GM12801 (cell line): ENCODE results near the gene MYLIP.

Experiments used
- TF ChIP-seq, protein P1 (sequence below): IDR thresholded peaks from one replicate; pipeline ENCODE4 v1.5.1; 2011; ENCODE audit warnings: control low read depth; ENCODE audit not compliant: insufficient read length; ENCODE audit errors: extremely low read depth

Gene MYLIP

DNA sequence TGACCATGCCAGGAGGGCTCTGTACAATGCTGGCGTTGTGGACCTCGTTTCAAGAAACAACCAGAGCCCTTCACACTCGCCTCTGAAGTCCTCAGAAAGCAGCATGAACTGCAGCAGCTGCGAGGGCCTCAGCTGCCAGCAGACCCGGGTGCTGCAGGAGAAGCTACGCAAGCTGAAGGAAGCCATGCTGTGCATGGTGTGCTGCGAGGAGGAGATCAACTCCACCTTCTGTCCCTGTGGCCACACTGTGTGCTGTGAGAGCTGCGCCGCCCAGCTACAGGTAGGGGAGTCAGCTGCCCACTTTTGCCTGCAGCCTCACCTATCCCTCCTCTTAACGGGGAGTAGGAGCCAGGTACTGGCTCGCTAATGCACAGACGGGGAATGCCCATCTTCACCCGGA is 16.2 kb downstream of the MYLIP start:
- TF ChIP-seq, protein P1, sequence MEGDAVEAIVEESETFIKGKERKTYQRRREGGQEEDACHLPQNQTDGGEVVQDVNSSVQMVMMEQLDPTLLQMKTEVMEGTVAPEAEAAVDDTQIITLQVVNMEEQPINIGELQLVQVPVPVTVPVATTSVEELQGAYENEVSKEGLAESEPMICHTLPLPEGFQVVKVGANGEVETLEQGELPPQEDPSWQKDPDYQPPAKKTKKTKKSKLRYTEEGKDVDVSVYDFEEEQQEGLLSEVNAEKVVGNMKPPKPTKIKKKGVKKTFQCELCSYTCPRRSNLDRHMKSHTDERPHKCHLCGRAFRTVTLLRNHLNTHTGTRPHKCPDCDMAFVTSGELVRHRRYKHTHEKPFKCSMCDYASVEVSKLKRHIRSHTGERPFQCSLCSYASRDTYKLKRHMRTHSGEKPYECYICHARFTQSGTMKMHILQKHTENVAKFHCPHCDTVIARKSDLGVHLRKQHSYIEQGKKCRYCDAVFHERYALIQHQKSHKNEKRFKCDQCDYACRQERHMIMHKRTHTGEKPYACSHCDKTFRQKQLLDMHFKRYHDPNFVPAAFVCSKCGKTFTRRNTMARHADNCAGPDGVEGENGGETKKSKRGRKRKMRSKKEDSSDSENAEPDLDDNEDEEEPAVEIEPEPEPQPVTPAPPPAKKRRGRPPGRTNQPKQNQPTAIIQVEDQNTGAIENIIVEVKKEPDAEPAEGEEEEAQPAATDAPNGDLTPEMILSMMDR, result no peak

DNA sequence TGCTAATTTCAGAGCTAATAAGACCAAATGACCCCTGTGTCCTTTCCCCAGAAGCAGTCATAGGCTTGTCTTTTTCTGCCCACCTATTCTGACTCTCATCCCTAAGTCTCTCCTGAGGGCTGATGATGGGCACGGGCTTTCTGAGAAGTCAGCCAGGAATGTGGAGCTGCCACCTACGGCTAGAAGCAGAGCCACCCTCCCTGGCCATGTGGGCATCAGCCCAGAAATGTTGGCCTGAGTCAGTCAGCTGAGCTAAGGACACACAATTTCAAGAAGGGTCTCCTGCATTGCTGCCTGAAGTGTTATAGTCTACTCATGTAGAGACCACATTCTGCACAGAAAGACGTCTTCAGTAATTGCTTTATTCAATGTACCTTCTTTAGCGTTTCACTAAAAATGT is 17.1 kb downstream of the MYLIP start:
- TF ChIP-seq, protein P1, result no peak

DNA sequence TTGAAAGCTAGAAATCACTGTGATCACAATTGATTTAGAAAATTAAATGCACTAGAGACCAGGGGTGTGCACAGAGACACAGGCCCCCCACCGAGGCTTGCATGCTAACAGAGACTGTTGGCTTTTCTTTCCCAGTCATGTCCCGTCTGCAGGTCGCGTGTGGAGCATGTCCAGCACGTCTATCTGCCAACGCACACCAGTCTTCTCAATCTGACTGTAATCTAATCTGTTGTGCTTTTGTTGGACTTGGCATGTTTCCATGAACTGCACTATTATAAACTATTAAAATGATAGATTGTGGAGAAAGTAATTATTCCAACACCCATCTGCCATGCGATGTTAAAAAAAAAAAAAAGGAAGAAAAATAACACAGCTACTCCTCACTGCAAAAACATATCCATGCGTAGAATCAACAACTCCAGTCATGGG is 17.7 kb downstream of the MYLIP start:
- TF ChIP-seq, protein P1, result no peak

DNA sequence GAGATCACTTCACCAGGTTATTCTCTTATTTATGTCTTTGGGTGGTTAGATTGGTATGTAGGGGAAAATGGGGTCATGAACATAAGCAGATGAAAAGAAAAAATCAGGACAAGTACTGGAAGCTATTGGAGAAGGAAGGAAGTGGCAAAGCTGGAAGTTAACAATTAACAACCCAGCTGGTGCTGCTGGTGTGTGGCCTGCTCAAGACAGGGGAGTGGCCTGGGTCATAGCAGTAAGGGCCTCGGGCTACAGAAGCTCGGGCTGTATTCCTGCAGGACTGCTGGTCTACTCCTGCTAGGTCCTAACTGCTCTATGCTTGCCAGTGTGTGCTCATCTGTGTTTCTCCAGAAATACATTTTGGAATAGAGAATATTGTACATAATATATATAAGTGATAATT is 19.6 kb downstream of the MYLIP start:
- TF ChIP-seq, protein P1, result no peak

DNA sequence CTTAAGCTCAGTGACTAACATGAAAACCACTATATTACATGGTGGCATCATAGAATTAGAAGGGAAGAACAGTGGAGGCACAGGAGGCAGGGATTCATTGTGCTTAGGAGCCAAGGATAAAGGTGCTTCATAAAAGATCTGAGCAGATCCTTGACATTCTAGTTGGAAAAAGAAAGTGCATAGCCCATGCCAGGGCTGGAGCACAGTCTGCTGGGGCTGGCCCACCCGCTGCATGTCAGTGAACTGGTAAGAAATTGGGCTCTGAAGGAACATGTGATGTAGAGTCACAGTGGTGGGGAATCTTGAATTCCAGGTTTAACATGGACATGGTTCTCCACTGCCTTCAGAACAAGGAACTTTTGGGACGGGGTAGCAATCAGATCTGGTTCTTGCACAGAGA is 20.4 kb downstream of the MYLIP start:
- TF ChIP-seq, protein P1, result no peak

DNA sequence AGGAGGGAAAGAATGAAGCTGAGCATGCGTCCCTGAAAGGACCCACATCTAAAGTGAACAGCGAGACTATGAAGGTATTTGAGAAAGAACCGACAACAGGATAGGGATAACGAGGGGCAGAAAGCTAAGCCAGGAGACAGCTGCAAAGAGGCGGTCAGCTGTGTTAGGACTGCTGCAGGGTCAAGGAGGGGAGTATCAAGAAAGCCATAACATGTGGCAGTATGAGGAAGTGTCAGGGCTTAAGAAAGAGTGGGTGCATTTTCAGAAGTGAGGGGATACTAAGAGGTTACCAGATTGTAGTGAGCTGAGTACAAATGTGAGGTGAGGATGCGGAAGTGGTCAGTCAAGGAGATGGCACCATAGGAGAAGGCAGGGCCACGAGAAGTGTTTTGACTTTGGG is 21.2 kb downstream of the MYLIP start:
- TF ChIP-seq, protein P1, result no peak

DNA sequence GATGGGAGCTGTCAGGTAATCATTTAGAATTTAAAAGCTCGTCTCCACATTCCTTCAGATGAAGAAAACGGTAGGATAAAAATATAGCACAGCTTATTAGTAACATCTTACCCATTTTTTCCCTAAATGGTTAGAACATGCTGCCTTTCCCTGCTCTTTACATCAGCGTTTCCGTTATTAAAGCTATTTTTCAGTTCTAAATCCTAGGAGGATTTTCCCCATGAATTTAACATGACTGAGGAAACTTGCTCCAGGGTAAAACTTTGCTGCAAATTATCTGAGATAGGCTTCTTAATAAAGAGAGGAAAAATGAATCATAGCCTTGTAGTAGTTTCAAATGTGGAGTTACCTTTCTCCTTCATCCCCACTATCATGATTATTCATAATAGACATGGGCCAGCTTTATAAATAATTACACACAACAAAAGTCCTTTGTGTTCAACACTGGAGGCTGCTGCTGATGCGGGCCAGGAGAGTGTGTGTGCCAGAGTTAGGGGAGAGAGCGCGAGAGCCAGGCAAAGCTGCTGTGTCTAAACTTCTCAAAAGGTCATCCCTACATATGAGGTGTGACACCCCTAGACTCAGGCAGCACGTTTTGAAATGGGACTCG is 24.4 kb downstream of the MYLIP start:
- TF ChIP-seq, protein P1, result no peak

DNA sequence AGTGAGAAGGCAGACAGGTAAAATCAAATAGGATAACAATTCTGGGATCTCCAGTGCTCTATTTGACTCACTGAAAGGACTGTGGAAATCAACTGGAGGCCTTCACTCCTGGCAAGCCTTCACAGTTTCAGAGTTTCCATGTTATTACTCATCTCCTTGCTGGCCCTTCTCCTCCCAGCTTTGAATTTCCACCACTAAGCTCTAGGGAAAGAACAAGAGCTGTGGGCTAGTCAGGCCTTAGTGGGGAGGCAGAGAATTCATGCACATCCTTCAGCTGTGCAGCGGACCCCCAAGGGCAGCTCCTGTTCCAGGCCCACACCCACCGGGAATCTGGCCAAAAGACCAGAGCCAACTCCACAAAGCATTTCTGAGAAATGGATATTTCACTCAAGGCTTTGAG is 26.0 kb downstream of the MYLIP start:
- TF ChIP-seq, protein P1, result no peak
